Measurements from ENCODE around the gene NMRK2.

The NMRK2 gene

DNA sequence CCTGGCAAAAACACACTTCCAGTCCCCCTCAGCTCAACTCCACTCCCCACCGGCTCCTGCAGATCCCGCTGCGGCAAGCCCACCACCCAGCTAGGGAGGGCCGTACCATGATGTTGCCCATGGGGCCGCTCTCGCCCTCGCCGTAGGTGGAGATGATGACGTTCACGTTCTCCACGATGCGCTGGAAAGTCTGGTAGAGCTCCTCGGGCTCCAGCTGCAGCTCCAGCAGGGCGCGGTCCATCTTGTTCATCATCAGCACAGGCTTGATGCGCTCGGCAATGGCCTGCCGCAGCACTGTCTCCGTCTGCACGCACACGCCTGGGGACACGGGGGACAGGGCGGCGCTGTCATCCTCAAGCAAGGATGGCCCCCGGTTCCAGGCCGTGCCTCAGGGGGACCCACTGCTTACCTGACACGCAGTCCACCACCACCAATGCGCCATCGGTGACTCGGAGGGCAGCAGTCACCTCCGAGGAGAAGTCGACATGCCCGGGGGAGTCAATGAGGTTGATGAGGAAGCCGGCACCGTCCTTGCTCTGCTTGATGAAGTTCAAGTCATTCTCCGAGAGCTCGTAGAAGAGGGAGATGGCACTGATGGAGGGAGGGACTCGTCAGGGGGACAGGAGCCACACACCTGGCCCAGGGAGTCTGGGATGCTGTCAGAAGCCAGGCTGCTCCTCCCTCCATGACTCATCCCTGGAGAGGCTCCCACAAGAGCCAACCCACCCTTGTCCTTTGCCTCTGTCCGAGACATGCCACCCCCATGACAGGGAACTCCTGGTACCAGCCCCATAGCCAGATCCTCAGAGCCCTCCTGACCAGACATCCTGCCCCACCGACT, 50.1 kb downstream of the NMRK2 start:
- no peak for DNase-seq

DNA sequence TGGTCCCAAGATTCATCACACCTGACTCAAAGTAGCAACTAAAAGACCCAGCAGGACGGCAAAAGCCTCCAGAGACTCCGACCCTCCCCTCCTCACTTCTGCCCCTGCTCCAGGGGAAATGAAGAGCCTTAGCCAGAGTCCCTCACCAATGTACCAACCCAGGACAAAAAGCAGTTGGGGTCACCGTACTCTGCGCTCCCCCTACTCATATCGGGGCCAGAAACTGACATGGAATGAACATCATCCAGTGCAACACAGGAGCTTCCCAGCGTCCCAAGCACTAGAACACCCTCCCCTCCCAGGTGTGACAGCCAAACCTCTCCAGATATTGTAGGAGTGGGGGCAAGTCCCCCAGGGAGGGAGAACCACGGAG, 50.7 kb downstream of the NMRK2 start:
- no peak for DNase-seq

DNA sequence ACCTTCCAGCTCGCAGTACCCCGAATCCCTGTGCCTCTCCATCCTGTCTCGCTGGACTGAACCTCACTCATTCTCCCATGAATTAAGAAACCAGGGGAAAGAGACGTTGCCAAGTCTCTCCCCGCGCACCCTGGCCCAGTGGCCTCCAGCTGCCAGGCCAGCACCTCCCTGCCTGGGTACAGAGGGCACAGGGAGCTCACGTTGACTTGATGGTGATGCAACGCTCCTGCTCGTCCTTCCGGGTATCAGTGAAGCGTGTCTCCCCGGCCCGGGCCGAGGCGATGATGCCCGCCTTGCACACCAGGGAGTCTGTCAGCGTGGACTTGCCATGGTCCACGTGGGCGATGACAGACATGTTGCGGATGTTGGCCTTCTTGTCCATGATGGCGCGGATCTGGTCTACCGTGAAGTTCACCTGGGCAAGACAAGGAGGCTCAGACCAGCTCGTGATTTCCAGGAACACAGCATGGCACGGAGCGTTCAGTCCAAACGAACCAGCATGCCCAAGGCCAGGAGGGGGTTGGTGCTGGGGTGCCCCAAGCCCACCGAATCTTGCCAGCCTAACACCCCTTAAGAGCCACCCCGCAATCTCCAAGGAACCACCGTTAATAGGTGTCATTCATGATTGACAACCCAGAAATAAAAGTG, 51.2 kb downstream of the NMRK2 start:
- no peak for DNase-seq

DNA sequence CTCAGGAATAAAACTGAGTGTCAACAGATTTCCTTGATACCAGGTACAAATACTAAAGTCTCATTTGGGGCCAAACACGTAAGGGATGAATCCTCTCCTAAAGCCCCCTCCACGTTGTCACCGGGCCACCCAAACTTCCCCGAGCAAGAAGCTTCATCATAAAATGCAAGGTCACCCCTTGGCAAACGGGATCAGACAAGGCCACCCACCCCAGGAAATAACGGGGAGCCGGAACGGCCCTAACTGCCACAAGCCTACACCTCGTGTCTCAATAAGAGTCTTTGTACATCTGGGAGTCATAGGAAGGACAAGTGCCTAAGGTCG, 51.7 kb downstream of the NMRK2 start:
- DNase-seq = no peak

DNA sequence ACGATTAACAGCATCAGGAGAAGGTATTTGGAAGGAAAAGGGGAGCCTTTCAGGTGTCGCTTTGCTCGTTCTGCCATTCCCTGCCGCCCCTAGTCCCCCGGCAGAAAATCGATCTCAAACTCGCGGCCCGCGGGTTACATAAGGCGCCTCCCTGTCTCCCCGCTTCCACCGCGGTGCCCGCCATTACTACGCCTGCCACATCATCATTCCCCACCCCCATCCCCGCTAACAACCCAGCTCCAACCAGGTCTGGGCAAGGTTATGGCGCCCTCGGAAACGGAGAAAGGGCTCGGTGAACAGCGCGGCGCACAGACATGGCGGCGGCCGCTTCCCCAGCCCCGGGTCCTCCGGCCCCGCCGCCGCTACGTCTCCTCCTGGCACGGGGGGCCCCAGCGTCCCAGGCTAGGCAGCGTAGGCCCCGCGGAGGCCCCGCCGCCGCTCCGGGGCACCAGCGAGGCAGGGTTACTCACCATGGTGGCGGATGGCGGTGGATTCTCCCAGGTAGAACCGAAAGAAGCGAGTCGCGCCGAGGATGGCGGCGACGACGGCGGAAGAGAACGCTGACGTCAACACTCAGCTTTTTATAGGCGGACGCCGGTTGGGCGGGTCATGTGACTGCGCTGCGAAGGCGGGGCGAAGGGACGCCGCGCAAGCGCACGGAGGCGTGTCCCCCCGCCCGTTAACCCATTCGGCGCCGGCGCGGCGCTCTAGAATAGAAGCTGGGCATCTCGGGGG, 52.2 kb downstream of the NMRK2 start, which contains the start of gene EEF2:
Gene EEF2, minus strand, starts transcription at position 556 of the 735 bp plus-strand sequence. Its CDS starts 83 bp downstream, at position 473.
- DNase-seq = peak; percentile 38

DNA sequence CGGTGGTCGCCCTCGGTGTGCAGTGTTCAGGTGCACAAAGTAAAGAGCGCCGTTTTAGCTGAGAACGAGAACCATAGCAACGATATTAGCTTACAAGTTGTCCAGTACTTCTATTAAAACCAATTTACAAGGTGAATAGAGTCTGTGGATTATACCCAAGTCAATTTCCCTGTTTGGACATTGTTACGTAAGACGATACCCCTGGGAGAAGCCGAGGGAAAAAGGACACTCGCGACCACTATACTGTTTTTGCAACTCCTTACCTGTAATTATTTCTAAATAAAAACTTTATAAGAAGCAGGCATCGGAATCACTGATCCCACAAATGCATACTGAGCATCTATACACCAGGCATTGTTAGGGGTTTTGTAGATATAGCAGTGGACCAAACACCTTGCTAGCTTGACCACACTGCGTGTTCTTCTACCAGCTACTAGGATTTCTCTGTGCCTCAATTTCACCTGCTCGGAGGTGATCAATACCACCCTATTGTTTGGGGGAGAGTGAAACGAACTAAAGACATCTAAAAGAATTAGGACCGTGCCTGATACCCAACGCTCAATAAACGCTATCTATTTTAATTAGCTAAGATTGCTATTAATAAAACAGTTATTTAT, 52.9 kb downstream of the NMRK2 start:
- no peak for DNase-seq

DNA sequence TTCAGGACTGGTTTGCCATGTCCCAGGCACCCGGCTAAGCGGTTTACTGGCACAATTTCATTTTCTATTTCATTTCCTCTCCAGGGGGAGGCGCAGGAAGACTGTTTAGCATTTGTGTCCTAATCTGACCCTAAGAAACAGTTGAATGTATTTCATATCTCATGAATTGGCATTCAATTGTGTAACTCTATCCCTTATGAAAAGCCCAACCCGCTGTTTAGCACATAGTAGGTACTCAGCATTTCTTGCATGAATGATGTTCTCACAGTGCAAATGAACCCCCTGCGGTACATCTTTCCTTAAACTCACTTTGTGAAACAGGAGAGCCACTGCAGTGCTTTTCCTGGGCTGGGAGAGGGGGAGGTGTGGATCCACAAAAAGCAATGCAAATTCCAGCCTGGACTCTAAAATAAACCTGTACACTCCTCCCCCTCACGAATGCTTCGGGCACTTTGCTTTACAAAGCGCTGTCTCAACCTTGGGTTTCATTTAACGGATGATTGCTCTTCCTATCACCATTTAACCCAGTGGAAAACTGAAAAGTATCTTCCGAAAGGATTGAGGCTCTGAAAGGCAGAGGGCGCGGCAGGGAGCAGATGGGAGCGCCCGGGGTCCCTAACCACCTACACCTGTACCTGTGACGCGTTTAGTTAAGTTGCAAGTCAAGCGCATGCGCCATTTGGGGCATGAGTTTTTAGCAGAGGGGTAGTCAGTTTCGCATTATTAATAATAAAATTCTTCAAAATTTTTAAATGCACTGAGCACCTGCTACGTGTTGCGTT, 53.6 kb downstream of the NMRK2 start:
- peak; percentile 69 for DNase-seq

DNA sequence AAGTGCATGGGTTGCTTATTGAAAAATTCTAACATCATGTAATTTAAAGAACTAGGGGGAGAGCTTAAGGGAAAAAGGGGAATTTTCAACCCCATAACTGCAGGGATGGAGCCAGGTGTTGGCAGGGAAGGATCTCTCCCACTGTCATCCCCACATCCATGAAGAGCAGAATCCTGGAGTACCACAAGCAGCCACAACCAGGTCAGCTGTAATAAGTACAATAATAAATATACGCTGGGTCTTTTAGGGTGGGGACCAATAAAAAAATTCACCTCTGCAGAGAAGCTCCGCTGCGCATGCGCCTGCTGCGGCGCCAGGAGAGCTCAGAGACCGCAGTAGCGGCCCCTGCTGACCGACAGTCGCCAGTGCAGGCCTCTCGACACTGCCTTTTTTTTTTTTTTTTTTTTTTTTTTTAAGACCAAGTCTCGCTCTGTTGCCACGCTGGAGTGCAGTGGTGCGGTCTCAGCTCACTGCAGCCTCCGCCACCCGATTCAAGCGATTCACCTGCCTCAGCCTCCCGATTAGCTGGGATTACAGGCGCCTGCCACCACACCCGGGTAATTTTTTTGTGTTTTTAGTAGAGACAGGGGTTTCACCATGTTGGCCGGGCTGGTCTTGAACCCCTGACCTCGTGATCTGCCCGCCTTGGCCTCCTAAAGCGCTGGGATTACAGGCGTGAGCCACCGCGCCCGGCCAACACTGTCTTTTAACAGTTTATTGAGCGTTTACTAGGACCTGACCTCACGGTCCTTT, 54.9 kb downstream of the NMRK2 start:
- DNase-seq = peak; percentile 61

DNA sequence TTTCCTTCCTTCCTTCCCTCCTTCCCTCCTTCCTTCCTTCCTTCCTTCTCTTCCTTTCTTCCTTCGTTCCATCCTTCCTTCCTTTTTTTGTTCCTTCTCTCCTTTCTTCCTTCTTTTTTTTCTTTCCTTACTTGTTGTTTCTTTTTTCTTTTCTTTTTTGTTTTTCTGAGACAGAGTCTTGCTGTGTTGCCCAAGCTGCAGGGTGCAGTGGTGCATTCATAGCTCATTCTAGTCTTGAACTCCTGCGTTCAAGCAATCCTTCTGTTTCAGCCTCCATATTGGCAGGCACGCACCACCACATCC, 57.9 kb downstream of the NMRK2 start:
- DNase-seq = no peak
